Hepatocyte (in vitro differentiated cells): ENCODE results near the gene SUPT3H. TPM values are rescaled to one million over a fixed set of nuclear protein-coding genes. Genes with fewer than 3 reads are reported as not detected.

ENCODE experiments used
- DNase-seq: peaks from one replicate; pipeline ENCODE4 v3.0.0-alpha.2; 2016; ENCODE audit warnings: low spot score
- H2AFZ ChIP-seq: fragments of 200-600 bp; sonication (generic); 2 replicates; pipeline ENCODE4 v1.6.0; 2016; ENCODE audit warnings: antibody characterized with exemption, mild to moderate bottlenecking
- H3K27ac ChIP-seq: fragments of 200-600 bp; sonication (generic); 2 replicates; pipeline ENCODE4 v1.5.1; 2016; ENCODE audit warnings: mild to moderate bottlenecking
- H3K27me3 ChIP-seq: fragments of 200-600 bp; sonication (generic); 2 replicates; pipeline ENCODE4 v1.6.1; 2016
- H3K36me3 ChIP-seq: fragments of 200-600 bp; sonication (generic); replicated peaks from 2 replicates; pipeline ENCODE4 v1.5.1; 2016; ENCODE audit warnings: low read depth; ENCODE audit not compliant: insufficient read depth
- H3K4me1 ChIP-seq: fragments of 200-600 bp; sonication (generic); 2 replicates; pipeline ENCODE4 v1.5.1; 2016; ENCODE audit warnings: mild to moderate bottlenecking, moderate library complexity; ENCODE audit not compliant: insufficient read depth
- H3K4me2 ChIP-seq: fragments of 200-600 bp; sonication (generic); 2 replicates; pipeline ENCODE4 v1.6.0; 2016
- H3K4me3 ChIP-seq: fragments of 200-600 bp; sonication (generic); 2 replicates; pipeline ENCODE4 v1.5.1; 2016; ENCODE audit warnings: mild to moderate bottlenecking
- H3K79me2 ChIP-seq: fragments of 200-600 bp; sonication (generic); 2 replicates; pipeline ENCODE4 v1.6.0; 2017; ENCODE audit warnings: mild to moderate bottlenecking
- H3K9me2 ChIP-seq: fragments of 200-600 bp; sonication (generic); replicated peaks from 2 replicates; pipeline ENCODE4 v1.6.0; 2017; ENCODE audit warnings: mild to moderate bottlenecking; ENCODE audit not compliant: insufficient read depth
- H3K9me3 ChIP-seq: fragments of 200-600 bp; sonication (generic); 2 replicates; pipeline ENCODE4 v1.5.1; 2016; ENCODE audit warnings: low read depth, mild to moderate bottlenecking
- H4K20me1 ChIP-seq: fragments of 200-600 bp; sonication (generic); 2 replicates; pipeline ENCODE4 v1.6.0; 2016; ENCODE audit warnings: mild to moderate bottlenecking; ENCODE audit not compliant: insufficient read depth, poor library complexity, severe bottlenecking
- EZH2 ChIP-seq: fragments of 200-600 bp; sonication (generic); IDR thresholded peaks from 2 replicates; pipeline ENCODE4 v1.6.1; 2016; ENCODE audit warnings: antibody characterized with exemption, mild to moderate bottlenecking, borderline replicate concordance
- EZH2phosphoT487 ChIP-seq: fragments of 200-600 bp; sonication (generic); IDR thresholded peaks from one replicate; pipeline ENCODE4 v1.6.1; 2018; ENCODE audit warnings: antibody characterized with exemption, mild to moderate bottlenecking, low read depth, moderate library complexity; ENCODE audit not compliant: unreplicated experiment, severe bottlenecking
- WGBS: methylation state at CpG from one replicate; pipeline ENCODE4 v1.1.6; 2016; ENCODE audit warnings: low lambda C conversion rate; ENCODE audit errors: missing lambda C conversion rate; 5-methylcytosine and 5-hydroxymethylcytosine counted together
- polyA plus RNA-seq: library from polyadenylated mRNA; unstranded; fragments of >200 nt; fragmentation: Nextera tagmentation; extraction: Ambion mirVana; gene quantifications from 2 replicates; pipeline ENCODE4 v1.2.1, GENCODE V29; 2016
- total RNA-seq: library from RNA; depleted of rRNA; stranded (reverse); fragments of >200 nt; gene quantifications from 2 replicates; pipeline ENCODE4 v1.2.3, GENCODE V29; 2014
- TF ChIP-seq, protein P1 (sequence below): fragments of 200-600 bp; sonication (generic); IDR thresholded peaks from 2 replicates; pipeline ENCODE4 v1.5.1; 2016; ENCODE audit warnings: antibody characterized with exemption, mild to moderate bottlenecking; ENCODE audit not compliant: poor library complexity

Gene SUPT3H
- total and polyA plus RNA-seq, 2 experiments from 2014 or later = 6.8 to 7.7 TPM

DNA sequence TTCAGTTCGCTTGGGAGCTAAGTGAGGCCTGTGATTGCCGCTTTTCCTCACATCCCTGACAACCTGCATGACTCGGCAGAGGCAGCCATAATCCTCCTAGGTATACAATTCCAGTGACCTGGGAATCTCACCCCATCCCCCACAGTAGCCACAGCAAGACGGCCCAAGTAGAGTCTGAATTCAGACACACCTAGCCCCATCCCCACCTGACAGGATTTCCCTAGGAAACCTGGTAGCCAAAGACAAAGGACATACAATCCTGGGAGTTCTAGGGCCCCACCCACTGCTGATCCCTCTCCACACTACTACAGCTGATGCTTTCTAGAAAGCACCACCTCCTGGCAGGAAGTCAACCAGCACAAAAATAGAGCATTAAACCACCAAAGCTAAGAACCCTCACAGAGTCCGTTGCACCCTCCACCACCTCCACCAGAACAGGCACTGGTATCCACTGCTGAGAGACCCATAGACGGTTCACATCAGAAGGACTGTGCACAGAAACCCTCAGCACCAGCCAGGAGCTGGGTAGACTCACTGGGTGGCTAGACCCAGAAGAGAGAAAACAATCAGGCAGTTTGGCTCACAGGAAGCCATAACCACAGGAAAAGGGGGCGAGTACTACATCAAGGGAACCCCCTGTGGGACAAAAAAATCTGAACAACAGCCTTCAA, 67.5 kb downstream of the SUPT3H start:
- H3K4me2 ChIP-seq = no peak overlapping the region
- WGBS = 97% methylated on average over 7 of the region's 7 CpGs
- H3K4me3 ChIP-seq = no peak overlapping the region
- no peak for DNase-seq
- no peaks in the 10 kb centered on the region for H3K4me1 ChIP-seq
- no peaks in the 10 kb centered on the region for H3K9me2 ChIP-seq
- no peaks in the 10 kb centered on the region for H3K9me3 ChIP-seq
- H3K27me3 ChIP-seq = no peaks in the 10 kb centered on the region
- no peak overlapping the region for H2AFZ ChIP-seq
- no peaks in the 10 kb centered on the region for H3K36me3 ChIP-seq
- no peaks in the 10 kb centered on the region for H4K20me1 ChIP-seq
- no peaks in the 10 kb centered on the region for H3K79me2 ChIP-seq
- TF ChIP-seq, protein P1, sequence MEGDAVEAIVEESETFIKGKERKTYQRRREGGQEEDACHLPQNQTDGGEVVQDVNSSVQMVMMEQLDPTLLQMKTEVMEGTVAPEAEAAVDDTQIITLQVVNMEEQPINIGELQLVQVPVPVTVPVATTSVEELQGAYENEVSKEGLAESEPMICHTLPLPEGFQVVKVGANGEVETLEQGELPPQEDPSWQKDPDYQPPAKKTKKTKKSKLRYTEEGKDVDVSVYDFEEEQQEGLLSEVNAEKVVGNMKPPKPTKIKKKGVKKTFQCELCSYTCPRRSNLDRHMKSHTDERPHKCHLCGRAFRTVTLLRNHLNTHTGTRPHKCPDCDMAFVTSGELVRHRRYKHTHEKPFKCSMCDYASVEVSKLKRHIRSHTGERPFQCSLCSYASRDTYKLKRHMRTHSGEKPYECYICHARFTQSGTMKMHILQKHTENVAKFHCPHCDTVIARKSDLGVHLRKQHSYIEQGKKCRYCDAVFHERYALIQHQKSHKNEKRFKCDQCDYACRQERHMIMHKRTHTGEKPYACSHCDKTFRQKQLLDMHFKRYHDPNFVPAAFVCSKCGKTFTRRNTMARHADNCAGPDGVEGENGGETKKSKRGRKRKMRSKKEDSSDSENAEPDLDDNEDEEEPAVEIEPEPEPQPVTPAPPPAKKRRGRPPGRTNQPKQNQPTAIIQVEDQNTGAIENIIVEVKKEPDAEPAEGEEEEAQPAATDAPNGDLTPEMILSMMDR = no peak
- TF ChIP-seq EZH2 = no peak
- TF ChIP-seq EZH2phosphoT487 = no peak
- no peak overlapping the region for H3K27ac ChIP-seq

DNA sequence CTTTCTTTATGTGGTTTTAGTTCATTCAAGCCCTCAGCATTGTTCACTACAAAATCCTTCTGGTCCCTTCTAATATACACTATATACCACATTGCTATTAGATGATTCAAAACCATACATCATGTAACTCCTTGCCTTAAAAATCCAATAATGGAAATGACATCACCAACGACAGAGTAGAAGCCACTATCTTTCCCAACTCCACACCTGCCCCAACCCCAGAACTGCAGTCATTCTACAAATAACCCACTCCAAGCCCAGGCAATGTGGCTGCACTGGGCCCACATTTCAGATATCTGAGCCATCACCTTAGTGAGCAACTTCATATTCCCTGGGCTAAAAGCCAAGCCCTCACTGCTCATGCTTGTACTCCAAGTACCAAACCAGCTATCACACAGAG, 72.2 kb downstream of the SUPT3H start:
- TF ChIP-seq EZH2 = no peak
- TF ChIP-seq, protein P1 = no peak
- no peak for TF ChIP-seq EZH2phosphoT487
- H2AFZ ChIP-seq = no peak overlapping the region
- no peak overlapping the region for H3K4me3 ChIP-seq
- 96% methylated on average over 1 of the region's 1 CpG for WGBS
- no peaks in the 10 kb centered on the region for H3K36me3 ChIP-seq
- no peak overlapping the region for H3K27ac ChIP-seq
- H4K20me1 ChIP-seq = no peaks in the 10 kb centered on the region
- no peaks in the 10 kb centered on the region for H3K9me2 ChIP-seq
- no peak for DNase-seq
- no peaks in the 10 kb centered on the region for H3K27me3 ChIP-seq
- no peaks in the 10 kb centered on the region for H3K4me1 ChIP-seq
- H3K9me3 ChIP-seq = no peaks in the 10 kb centered on the region
- no peaks in the 10 kb centered on the region for H3K79me2 ChIP-seq
- H3K4me2 ChIP-seq = no peak overlapping the region

DNA sequence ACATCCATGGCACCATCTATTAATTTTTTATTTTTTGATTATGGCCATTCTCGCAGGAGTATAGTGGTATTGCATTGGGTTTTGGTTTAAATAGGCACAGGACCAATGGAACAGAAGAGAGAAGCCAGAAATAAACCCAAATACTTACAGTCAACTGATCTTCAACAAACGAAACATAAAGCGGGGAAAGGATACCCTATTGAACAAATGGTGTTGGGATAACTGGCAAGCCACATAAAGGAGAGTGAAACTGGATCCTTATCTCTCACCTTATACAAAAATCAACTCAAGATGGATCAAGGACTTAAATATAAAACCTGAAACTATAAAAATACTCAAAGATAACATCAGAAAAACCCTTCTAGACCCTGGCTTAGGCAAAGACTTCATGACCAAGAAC, 74.9 kb downstream of the SUPT3H start:
- DNase-seq = no peak
- H3K4me2 ChIP-seq = no peak overlapping the region
- no peak overlapping the region for H2AFZ ChIP-seq
- no peak overlapping the region for H3K27ac ChIP-seq
- 88% methylated on average over 3 of the region's 3 CpGs for WGBS
- no peaks in the 10 kb centered on the region for H3K79me2 ChIP-seq
- H3K9me2 ChIP-seq = no peaks in the 10 kb centered on the region
- no peaks in the 10 kb centered on the region for H3K9me3 ChIP-seq
- no peaks in the 10 kb centered on the region for H3K4me1 ChIP-seq
- H3K36me3 ChIP-seq = no peaks in the 10 kb centered on the region
- no peak overlapping the region for H3K4me3 ChIP-seq
- TF ChIP-seq, protein P1 = no peak
- TF ChIP-seq EZH2 = no peak
- no peak for TF ChIP-seq EZH2phosphoT487
- no peaks in the 10 kb centered on the region for H3K27me3 ChIP-seq
- H4K20me1 ChIP-seq = no peaks in the 10 kb centered on the region
